NCI-H446 (cell line): ENCODE data around the gene DNM1.
A peak's percentile ranks its signal among the peaks of the same experiment; 100 is the strongest.

Experiments used
- DNase-seq, 2 experiments: peaks; one replicate each; lab custom pipeline; 2025; lab: John Stamatoyannopoulos, UW

DNM1 gene

DNA sequence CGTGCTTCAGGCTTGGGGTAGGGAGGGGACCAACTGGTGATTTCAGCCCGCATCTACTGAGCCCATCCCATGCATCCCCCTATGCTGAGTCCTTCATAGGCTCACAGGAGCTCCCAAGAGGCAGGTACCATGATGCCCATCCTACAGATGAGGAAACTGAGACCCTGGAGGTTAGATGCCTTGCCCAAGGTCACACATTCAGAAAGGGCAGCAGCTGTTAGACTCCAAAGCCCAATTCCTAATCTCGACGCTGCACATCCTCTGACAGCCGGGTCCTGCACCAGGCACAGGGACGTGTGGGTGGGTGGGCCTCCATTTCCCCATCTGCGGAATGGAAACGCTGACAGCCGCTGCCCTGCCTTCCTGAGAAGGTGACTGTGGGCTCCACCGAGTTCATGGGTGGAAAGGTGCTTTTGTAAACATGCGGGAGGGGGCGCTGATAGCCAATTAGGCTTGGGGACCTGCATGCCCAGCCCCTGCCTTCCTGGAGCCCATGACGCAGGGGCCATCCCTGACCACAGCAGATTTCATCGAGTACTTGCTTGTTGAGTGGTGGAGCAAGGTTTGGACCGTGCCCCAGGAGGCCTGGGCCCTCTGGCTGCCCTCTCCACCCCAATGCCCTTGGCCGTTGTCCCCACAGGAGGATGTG is 2.2 kb downstream of the DNM1 start:
- no peak for DNase-seq

DNA sequence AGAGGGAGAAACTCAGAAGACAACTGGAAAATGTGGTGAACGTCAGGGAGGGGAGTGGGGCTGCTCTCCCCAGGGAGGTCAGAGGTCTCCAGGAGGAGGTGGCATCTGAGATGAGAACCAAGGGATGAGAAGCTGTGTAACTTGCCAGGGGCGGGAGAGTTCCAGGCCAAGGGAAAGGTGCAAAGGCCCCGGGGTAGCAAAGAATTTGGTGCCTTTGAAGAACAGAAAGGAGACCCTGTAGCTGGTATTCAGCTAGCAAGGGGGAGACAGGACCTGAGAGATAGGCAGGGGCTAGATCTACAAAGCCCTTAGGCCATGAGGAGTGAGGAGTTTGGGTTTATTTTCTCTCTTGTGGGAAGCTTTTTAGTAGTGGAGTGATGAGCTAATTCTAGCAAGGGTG is 3.3 kb downstream of the DNM1 start:
- no peak for DNase-seq

DNA sequence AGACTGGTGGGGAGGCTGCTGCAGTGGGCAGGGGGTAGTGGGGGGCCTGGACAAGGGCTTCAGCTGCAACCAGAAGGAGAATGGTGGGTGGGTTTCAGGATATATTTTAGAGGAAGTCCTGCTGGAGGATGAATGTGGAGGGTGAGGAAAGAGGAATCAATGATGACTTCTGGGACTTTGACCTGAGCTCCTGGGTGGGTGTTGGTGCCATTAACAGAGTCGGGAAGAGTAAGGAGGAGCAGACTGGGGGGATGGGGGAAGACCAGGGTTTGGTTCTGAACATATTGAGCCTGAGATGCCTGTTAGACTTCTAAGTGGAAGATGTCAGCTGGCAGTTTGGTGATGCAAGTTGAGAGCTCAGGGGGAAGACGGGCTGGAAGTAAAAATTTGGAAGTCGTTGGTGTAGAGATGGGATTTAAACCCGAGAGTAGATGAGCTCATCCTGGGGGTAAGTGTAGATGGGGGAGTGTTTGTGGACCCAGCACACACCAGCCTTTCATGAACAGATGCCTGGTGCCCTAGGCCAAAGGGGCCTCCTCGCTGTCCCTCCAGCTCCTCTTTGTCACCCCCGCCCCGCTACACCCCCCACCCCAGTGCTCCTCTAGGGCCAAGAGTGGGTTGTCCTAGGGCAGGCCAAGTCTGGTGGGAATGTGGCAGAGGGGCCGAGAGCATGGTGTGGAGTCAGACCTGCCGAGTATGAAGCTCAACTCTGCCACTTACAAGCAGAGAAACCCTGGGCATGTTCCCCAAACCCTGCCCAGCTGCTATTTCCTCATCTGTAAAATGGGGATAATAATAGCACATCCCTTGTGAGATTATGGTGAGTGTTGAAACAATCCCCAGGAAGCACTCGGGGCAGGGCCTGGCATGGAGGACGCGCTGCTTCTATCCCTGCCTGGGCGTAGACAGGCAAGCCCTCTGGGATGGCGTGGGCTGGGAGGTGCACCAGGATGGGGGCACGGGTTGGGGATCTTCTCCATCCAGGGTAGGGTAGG is 4.0 kb downstream of the DNM1 start:
- DNase-seq: no peak

- no peak for DNase-seq
These were observed 5.2 kb downstream of the DNM1 start for GRCh38 chr9:128208386-128208785.

GRCh38 chr9:128208946-128209669 is 5.9 kb downstream of the DNM1 start:
- no peak for DNase-seq

GRCh38 chr9:128211186-128211980 is 8.2 kb downstream of the DNM1 start:
- DNase-seq: no peak

GRCh38 chr9:128211981-128212281 is 8.8 kb downstream of the DNM1 start:
- no peak for DNase-seq

- no peak for DNase-seq
These were observed 10.7 kb downstream of the DNM1 start for GRCh38 chr9:128213746-128214497.

DNA sequence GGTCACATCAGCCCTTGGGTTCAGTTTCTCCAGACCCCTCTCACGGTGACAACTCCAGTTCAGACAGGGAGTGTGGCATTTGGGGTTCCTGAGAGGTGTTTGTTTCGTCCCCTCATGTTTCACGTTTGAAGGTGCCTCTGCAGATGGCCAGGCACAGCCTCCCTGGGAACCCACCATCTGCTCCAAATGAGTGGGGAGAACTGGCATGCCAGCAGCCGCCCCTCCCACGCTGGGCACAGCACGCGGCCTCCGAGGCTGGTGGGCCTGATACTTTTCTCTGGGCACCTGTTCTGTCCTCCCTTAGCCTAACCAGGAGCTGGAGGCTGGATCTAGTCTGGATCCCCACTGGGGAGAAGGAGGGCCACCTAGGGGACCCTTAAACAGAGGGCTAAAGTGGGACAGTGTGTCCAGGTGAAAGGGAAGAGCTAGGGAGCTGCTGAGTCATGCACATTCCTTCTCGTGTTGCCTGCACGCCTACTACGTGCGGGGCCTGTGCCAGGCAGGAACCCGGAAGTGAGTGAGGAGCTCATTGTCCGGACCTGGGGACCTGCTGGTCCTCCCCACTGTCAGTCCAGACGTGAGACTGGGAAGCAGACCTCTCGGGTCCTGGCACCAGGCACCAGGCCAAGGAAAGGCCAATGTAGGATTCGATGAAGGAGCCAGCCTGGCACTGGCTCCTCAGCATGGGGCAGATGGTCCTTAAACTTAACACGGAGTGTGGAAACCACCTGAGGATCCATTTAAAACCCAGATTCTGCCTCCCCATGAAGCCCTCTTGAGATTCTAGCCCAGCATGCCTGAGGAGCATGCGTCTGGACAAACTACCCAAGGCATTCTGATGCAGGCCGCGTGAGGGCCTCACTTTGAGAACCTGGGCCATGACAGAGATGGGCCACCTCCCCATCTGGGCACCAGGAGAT is 11.7 kb downstream of the DNM1 start:
- DNase-seq: peak in 1 of 2 experiments; percentile 8

GRCh38 chr9:128215491-128216409 is 12.6 kb downstream of the DNM1 start:
- DNase-seq: no peak

DNA sequence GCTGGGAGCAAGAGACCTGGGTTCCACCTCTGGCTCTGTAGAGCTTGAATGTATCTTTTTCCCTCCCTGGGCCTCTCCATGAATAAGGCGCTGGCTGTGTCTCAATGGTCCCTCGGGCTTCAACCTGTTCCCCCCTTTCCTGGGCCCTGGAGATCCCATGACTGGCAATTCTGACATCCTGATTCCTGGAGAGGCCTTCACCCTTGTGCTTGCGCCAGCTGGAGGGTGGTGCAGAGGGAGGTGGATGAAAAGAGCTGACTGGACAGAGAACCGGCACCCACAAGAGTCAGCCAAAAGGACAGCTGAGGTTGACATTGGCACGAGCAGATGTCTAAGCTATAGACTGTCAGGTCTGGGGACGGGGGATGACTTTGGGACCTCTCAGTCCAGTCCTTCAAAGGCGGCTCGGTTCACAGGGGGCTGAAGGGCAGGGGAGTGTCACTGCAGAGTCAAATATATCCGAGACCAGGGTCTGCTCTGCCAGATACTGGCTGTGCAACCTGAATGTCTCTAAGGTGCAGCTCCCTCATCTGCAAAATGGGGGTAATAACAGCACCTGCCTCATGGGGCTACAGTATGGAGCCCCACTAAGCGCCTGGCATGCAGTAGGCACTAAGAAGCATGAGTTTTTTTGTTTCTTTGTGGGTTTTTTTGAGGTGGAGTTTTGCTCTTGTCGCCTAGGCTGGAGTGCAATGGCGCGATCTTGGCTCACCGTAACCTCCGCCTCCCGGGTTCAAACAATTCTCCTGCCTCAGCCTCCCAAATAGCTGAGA is 13.8 kb downstream of the DNM1 start:
- no peak for DNase-seq

- DNase-seq: no peak
These were observed 15.0 kb downstream of the DNM1 start for GRCh38 chr9:128218172-128218517.

GRCh38 chr9:128218518-128219389 is 15.6 kb downstream of the DNM1 start:
- DNase-seq: no peak

DNA sequence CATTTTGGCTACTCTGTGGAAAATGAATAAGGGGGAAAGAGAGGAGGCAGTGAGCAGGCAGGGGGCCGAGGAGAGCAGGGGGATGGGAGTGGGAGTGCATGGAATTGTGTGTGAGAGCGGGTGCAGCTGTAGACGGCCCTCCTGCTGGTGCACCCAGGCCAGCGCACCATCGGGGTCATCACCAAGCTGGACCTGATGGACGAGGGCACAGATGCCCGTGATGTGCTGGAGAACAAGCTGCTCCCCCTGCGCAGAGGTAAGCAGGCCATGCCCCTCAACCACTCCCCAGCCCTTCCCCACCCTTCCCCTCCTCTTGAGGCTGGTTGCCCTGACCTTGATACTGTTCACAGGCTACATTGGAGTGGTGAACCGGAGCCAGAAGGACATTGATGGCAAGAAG is 16.7 kb downstream of the DNM1 start:
- no peak for DNase-seq

- no peak for DNase-seq
These were observed 18.8 kb downstream of the DNM1 start for GRCh38 chr9:128222026-128222425.

- DNase-seq: no peak
These were observed 19.9 kb downstream of the DNM1 start for GRCh38 chr9:128222880-128223670.

GRCh38 chr9:128224877-128225276 is 21.7 kb downstream of the DNM1 start:
- no peak for DNase-seq
